AG09309 (cell line): ENCODE measurements around the gene CLNK.
A peak's percentile ranks its signal among the peaks of the same experiment; 100 is the strongest.

Source experiments
- DNase-seq: peaks from one replicate; pipeline ENCODE4 v3.0.0-alpha.2; 2010; ENCODE audit warnings: low read depth
- H3K4me3 ChIP-seq: 2 replicates; pipeline ENCODE4 v1.5.1; 2011; ENCODE audit warnings: mild to moderate bottlenecking, low read depth, low read length, moderate library complexity; ENCODE audit not compliant: control insufficient read depth
- CTCF ChIP-seq: IDR thresholded peaks from 2 replicates; pipeline ENCODE4 v1.5.1; 2011; ENCODE audit warnings: mild to moderate bottlenecking, low read depth, low read length, inconsistent platforms; ENCODE audit not compliant: insufficient read depth, control insufficient read depth; ENCODE audit errors: missing control alignments

The CLNK gene

GRCh38 chr4:10457255-10457801, 227.2 kb downstream of the CLNK start, which contains the start of gene ZNF518B:
TSS of gene ZNF518B (minus strand) at chr4:10457426. CDS start at chr4:10446328, 11,098 bp downstream.
- DNase-seq: no peak
- TF ChIP-seq CTCF: no peak
- peak within 1 kb of the TSS; percentile 45 for H3K4me3 ChIP-seq

GRCh38 chr4:10456595-10457254, 227.8 kb downstream of the CLNK start:
- DNase-seq: no peak
- H3K4me3 ChIP-seq: peak overlapping the region; percentile 45

DNA sequence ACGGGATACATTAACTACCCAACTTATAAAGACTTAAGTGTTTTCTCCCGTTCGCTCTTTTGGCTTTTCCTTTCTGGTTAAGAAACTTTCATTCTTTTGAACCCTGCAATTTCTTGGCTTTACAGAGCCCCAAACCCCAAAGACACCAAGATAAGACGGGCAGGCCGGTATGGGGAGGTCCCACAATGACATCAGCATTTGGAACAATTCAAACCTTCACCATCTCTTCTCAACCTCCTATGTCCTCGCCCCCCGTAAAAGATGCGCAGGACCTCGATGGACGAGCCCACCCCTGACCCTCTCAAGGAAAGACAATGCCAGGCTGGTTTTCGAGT, 228.3 kb downstream of the CLNK start:
- TF ChIP-seq CTCF: no peak
- DNase-seq: no peak
- H3K4me3 ChIP-seq: peak overlapping the region; percentile 45

More at GRCh38 chr4:10456595-10457254, 227.8 kb downstream of the CLNK start:
- no peak for TF ChIP-seq CTCF

GRCh38 chr4:10455133-10455532, 229.4 kb downstream of the CLNK start:
- no peak for TF ChIP-seq CTCF
- no peak for DNase-seq
- H3K4me3 ChIP-seq: no peak overlapping the region

DNA sequence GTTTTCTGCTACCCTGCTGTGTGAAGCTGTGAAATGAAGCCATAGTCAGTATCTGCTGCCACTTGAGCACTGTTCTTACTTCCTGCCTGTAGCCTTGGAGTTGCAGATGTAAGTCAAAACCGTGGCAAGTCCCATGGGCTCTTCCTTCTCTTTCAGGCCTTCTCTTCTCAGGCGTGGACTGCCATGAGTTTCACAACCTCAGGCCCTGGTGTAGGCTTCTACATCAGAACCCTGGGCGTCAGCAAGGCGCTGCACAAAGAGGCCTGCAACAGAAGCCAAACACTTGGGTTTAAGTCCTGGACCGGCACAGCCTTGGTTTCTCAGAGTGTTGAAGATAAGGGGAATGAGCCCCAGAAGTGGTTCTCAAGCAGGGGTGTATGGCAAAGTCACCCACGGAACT, 229.8 kb downstream of the CLNK start:
- no peak for TF ChIP-seq CTCF
- H3K4me3 ChIP-seq: no peak overlapping the region
- no peak for DNase-seq

DNA sequence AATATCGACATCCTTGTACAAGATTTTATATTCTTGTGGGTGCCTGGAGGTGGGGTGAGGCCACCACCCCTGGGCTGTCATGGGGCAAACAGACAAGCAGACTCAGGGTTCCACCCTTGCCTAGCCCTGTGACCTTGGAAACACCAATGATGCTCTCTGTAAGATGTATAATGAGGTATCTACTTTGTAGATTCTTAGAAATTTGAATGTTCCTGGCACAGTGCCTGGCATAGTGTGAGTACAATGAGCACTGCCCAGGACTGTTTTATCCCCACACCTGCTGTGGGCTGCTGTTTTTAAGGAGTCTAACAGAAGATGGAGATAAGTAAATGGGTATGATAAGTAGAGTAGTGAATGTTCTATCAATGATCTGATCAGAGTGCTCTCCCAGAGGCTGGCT, 230.4 kb downstream of the CLNK start:
- no peak for DNase-seq
- H3K4me3 ChIP-seq: no peak overlapping the region
- no peak for TF ChIP-seq CTCF
